DND-41 (cell line): Measurements from ENCODE around the gene FAM219A.

Source experiments
- ATAC-seq: fragments of 200-7000 bp; cut with Tn5 transposase; 3 replicates; pipeline ENCODE4 v1.9.1; 2021; ENCODE audit warnings: low read depth; ENCODE audit not compliant: insufficient read depth
- DNase-seq: peaks from one replicate; pipeline ENCODE4 v3.0.0-alpha.2; 2020
- H2AFZ ChIP-seq: 2 replicates; pipeline ENCODE4 v1.6.0; 2012; ENCODE audit warnings: low read depth, low read length
- H3K27ac ChIP-seq: 2 replicates; pipeline ENCODE4 v1.5.1; 2012; ENCODE audit warnings: low read length, inconsistent platforms
- H3K27me3 ChIP-seq: fragments of 200-600 bp; sonication (generic); 2 replicates; pipeline ENCODE4 v1.6.0; 2012; ENCODE audit warnings: low read length, mild to moderate bottlenecking, inconsistent platforms; ENCODE audit not compliant: insufficient read depth, poor library complexity
- H3K36me3 ChIP-seq: 2 replicates; pipeline ENCODE4 v1.5.1; 2012; ENCODE audit warnings: low read length, inconsistent platforms; ENCODE audit not compliant: insufficient read depth
- H3K4me1 ChIP-seq: 2 replicates; pipeline ENCODE4 v1.5.1; 2012; ENCODE audit warnings: mild to moderate bottlenecking, low read length; ENCODE audit not compliant: insufficient read depth
- H3K4me2 ChIP-seq: 2 replicates; pipeline ENCODE4 v1.6.0; 2012; ENCODE audit warnings: mild to moderate bottlenecking, moderate library complexity, low read length, inconsistent platforms; ENCODE audit not compliant: insufficient read depth
- H3K4me3 ChIP-seq, 2 experiments: fragments of 200-600 bp in 1 of 2; shearing (Covaris generic) in 1 of 2; 2 replicates each; pipeline ENCODE4 v1.5.1; 2012 to 2016; ENCODE audit warnings: inconsistent platforms in 2 of 2, low read length in 2 of 2, mild to moderate bottlenecking in 2 of 2, low read depth in 1 of 2, moderate library complexity in 1 of 2
- H3K79me2 ChIP-seq: 2 replicates; pipeline ENCODE4 v1.6.0; 2012; ENCODE audit warnings: low read length, inconsistent platforms; ENCODE audit not compliant: insufficient read depth
- H3K9ac ChIP-seq: 2 replicates; pipeline ENCODE4 v1.6.0; 2012; ENCODE audit warnings: low read depth, mild to moderate bottlenecking, inconsistent platforms, low read length, moderate library complexity
- H3K9me3 ChIP-seq: 2 replicates; pipeline ENCODE4 v1.5.1; 2012; ENCODE audit warnings: low read length, moderate library complexity, mild to moderate bottlenecking, inconsistent platforms; ENCODE audit not compliant: insufficient read depth, severe bottlenecking
- H4K20me1 ChIP-seq: 2 replicates; pipeline ENCODE4 v1.6.0; 2012; ENCODE audit warnings: low read length; ENCODE audit not compliant: insufficient read depth
- EZH2 ChIP-seq: IDR thresholded peaks from 3 replicates; pipeline ENCODE4 v1.6.1; 2012; ENCODE audit warnings: borderline replicate concordance, low read depth, mild to moderate bottlenecking, moderate library complexity, low read length, inconsistent platforms; ENCODE audit not compliant: severe bottlenecking
- TF ChIP-seq, protein P1 (sequence below): IDR thresholded peaks from 2 replicates; pipeline ENCODE4 v1.5.1; 2012; ENCODE audit warnings: borderline replicate concordance, low read length, moderate library complexity, mild to moderate bottlenecking; ENCODE audit not compliant: poor library complexity, severe bottlenecking; ENCODE audit errors: extremely low read depth

FAM219A gene

DNA sequence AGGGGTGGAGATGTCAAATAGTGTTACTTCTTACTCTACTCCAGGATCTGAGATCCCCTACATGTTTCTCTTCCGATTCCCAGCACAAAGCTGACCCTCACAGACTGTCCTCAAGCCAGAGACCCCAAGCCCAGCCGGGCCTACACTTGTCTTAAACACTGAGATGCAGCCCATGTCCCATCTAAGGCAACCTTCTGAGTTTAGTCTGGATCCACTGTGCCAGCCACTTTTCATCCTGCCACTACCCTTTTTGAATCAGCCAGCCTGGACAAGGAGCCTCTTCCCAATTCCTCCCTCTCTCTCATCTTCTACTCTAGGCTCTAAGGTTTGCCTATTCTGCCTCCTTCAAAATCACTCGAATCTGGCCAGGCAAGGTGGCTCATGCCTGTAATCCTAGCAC is 75.5 kb downstream of the FAM219A start:
- no peaks in the 10 kb centered on the region for H4K20me1 ChIP-seq
- H3K9ac ChIP-seq = no peak overlapping the region
- H3K9me3 ChIP-seq = no peaks in the 10 kb centered on the region
- peaks cover 10% of the 10 kb centered on the region for H3K4me1 ChIP-seq
- TF ChIP-seq, protein P1, sequence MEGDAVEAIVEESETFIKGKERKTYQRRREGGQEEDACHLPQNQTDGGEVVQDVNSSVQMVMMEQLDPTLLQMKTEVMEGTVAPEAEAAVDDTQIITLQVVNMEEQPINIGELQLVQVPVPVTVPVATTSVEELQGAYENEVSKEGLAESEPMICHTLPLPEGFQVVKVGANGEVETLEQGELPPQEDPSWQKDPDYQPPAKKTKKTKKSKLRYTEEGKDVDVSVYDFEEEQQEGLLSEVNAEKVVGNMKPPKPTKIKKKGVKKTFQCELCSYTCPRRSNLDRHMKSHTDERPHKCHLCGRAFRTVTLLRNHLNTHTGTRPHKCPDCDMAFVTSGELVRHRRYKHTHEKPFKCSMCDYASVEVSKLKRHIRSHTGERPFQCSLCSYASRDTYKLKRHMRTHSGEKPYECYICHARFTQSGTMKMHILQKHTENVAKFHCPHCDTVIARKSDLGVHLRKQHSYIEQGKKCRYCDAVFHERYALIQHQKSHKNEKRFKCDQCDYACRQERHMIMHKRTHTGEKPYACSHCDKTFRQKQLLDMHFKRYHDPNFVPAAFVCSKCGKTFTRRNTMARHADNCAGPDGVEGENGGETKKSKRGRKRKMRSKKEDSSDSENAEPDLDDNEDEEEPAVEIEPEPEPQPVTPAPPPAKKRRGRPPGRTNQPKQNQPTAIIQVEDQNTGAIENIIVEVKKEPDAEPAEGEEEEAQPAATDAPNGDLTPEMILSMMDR = no peak
- no peak for TF ChIP-seq EZH2
- no peak overlapping the region for H3K4me2 ChIP-seq
- H3K36me3 ChIP-seq = no peaks in the 10 kb centered on the region
- no peak for ATAC-seq
- H3K27me3 ChIP-seq = no peaks in the 10 kb centered on the region
- H3K4me3 ChIP-seq = no peak overlapping the region
- no peak overlapping the region for H3K27ac ChIP-seq
- DNase-seq = no peak
- H3K79me2 ChIP-seq = no peaks in the 10 kb centered on the region
- H2AFZ ChIP-seq = no peak overlapping the region

DNA sequence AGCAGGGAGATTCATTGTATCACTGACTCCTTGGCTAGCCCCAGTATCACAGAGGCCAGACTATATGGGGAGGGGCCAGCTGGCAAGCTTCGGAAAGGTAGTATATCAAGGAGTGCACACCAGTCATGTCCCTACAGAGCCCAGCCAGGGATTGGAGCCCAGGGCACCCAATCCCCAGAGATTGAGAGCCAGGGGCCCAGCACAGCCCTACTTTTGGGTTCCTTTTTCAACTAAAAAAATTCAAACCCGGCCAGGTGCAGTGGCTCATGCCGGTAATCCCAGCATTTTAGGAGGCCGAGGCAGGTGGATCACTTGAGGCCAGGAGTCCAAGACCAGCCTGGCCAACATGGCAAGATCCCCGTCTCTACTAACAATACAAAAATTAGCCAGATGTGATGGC is 76.3 kb downstream of the FAM219A start:
- Histone ChIP-seq H3K4me2 (no peak overlapping the region), H4K20me1 (no peaks in the 10 kb centered on the region), H3K4me3 (no peak overlapping the region), H2AFZ (no peak overlapping the region), H3K79me2 (no peaks in the 10 kb centered on the region), H3K4me1 (peaks cover 15% of the 10 kb centered on the region), H3K36me3 (no peaks in the 10 kb centered on the region), H3K27ac (no peak overlapping the region), H3K27me3 (no peaks in the 10 kb centered on the region), H3K9ac (no peak overlapping the region), H3K9me3 (no peaks in the 10 kb centered on the region)
- no peak for DNase-seq
- no peak for ATAC-seq
- TF ChIP-seq, protein P1 = no peak
- TF ChIP-seq EZH2 = no peak

DNA sequence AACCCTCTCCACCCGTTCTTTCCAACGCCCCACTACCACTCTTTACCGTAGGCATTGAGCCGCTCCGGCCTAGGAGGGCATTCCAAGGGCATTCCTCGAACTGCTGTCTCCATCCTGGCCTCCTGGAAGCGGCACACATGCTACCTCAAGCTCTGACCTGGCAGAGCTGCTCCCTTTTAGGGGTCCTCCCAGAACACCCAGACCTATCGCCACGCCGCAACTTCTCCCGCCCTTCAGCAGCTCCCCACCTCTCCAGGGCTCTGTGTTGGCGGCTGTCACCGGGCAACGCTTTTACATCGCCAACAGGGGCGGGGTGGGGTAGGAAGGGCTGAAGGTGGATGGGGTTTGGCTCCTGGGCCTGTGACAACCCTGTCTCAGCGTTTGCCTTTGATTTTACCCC is 77.0 kb downstream of the FAM219A start:
- ATAC-seq = no peak
- Histone ChIP-seq H3K4me2 (no peak overlapping the region), H3K4me1 (peaks cover 20% of the 10 kb centered on the region), H3K4me3 (no peak overlapping the region), H2AFZ (no peak overlapping the region), H3K36me3 (no peaks in the 10 kb centered on the region), H3K79me2 (no peaks in the 10 kb centered on the region), H3K27me3 (no peaks in the 10 kb centered on the region), H3K27ac (no peak overlapping the region), H3K9me3 (no peaks in the 10 kb centered on the region), H4K20me1 (no peaks in the 10 kb centered on the region), H3K9ac (no peak overlapping the region)
- no peak for TF ChIP-seq EZH2
- TF ChIP-seq, protein P1 = no peak
- no peak for DNase-seq
